ENCODE results near the gene BAZ2B. TPM values are rescaled to one million over a fixed set of nuclear protein-coding genes. Genes with fewer than 3 reads are reported as not detected.

BAZ2B gene
- total RNA-seq, 1 experiment from 2014 or later: 19.9 TPM

GRCh38 chr2:159651884-159652283 lies 35.5 kb upstream of the BAZ2B start:
- no peak overlapping the region for H3K4me2 ChIP-seq (ENCODE audit: low read length)
- H3K9ac ChIP-seq (ENCODE audit: low read length): no peak overlapping the region
- ATAC-seq (no peak), DNase-seq (ENCODE audit: low read depth, low spot score) (no peak)
- H3K4me3 ChIP-seq (replicated peaks in 1 of 2; ENCODE audit: low read depth in 1 of 2, low read length in 2 of 2): no peak overlapping the region
- no peaks in the 10 kb centered on the region for H3K36me3 ChIP-seq (ENCODE audit: control insufficient read depth in 1 of 2, insufficient read depth in 2 of 2, low read length in 2 of 2)
- TF ChIP-seq MAX (IDR thresholded peaks at IDR 0.05): no peak
- TF ChIP-seq EZH2 (IDR thresholded peaks at IDR 0.05): no peak
- no peak for TF ChIP-seq ELF1 (IDR thresholded peaks at IDR 0.05; ENCODE audit: borderline replicate concordance, low read depth)
- no peak for TF ChIP-seq FOSL1 (IDR thresholded peaks at IDR 0.05; ENCODE audit: low read depth)
- TF ChIP-seq POLR2AphosphoS5 (IDR thresholded peaks at IDR 0.05; ENCODE audit: low read depth, low read length): no peak
- TF ChIP-seq ZBTB33 (IDR thresholded peaks at IDR 0.05; ENCODE audit: extremely low read depth, insufficient replicate concordance, low read length): no peak
- TF ChIP-seq ATF3 (IDR thresholded peaks at IDR 0.05): no peak
- TF ChIP-seq CEBPB (IDR thresholded peaks at IDR 0.05; ENCODE audit: low read depth): no peak
- no peak for TF ChIP-seq RAD21 (IDR thresholded peaks at IDR 0.05; ENCODE audit: low read depth)
- no peak for TF ChIP-seq EGR1 (IDR thresholded peaks at IDR 0.05; ENCODE audit: low read depth)
- no peak for TF ChIP-seq EZH2phosphoT487 (IDR thresholded peaks at IDR 0.05; ENCODE audit: borderline replicate concordance)
- no peak for TF ChIP-seq JUND (IDR thresholded peaks at IDR 0.05)
- TF ChIP-seq TCF7L2 (IDR thresholded peaks at IDR 0.05; ENCODE audit: borderline replicate concordance, extremely low read depth, insufficient read depth, insufficient read length): no peak
- CTCF ChIA-PET: no interaction called here
- H3K9me2 ChIP-seq (ENCODE audit: insufficient read depth): no peaks in the 10 kb centered on the region
- RAD21 ChIA-PET (ENCODE audit: low non-redundant PET in 1 of 2, low total read pairs in 2 of 2, uncharacterized antibody in 2 of 2, unreplicated experiment in 2 of 2): no interaction called here
- intact Hi-C loops (cut with micrococcal nuclease): no loop called here
- H3K27ac ChIP-seq (ENCODE audit: low read depth, low read length): no peak overlapping the region
- H3K9me3 ChIP-seq (ENCODE audit: control insufficient read depth in 1 of 2, insufficient read depth in 1 of 2, low read depth in 1 of 2, low read length in 2 of 2): no peaks in the 10 kb centered on the region
- no peaks in the 10 kb centered on the region for H3K4me1 ChIP-seq (ENCODE audit: control insufficient read depth in 1 of 2, insufficient read depth in 2 of 2, low read length in 2 of 2)
- POLR2A ChIA-PET: no interaction called here
- H4K20me1 ChIP-seq (ENCODE audit: insufficient read depth): no peaks in the 10 kb centered on the region
- BruUV-seq (replicated peaks): no TSS peak
- no peak overlapping the region for H2AFZ ChIP-seq (ENCODE audit: low read depth, low read length, poor library complexity, severe bottlenecking)
- no peaks in the 10 kb centered on the region for H3K27me3 ChIP-seq (ENCODE audit: insufficient read depth, low read length)
- no peaks in the 10 kb centered on the region for H3K79me2 ChIP-seq (ENCODE audit: insufficient read depth, low read length)
